OCI-LY1 (cell line): Measurements from ENCODE around the gene EMSY.

Source experiments
- CTCF ChIP-seq: fragments of 200-600 bp; sonication (generic), shearing (Covaris generic); IDR thresholded peaks from 2 replicates; pipeline ENCODE4 v1.5.1; 2017; ENCODE audit warnings: mild to moderate bottlenecking, antibody characterized with exemption, low read length, moderate library complexity, mixed read lengths
- EZH2 ChIP-seq: fragments of 200-600 bp; sonication (generic), shearing (Covaris generic); IDR thresholded peaks from 2 replicates; pipeline ENCODE4 v1.8.0; 2017; ENCODE audit warnings: borderline replicate concordance, mixed run types, mild to moderate bottlenecking, antibody characterized with exemption, low read length, moderate library complexity, mixed read lengths

DNA sequence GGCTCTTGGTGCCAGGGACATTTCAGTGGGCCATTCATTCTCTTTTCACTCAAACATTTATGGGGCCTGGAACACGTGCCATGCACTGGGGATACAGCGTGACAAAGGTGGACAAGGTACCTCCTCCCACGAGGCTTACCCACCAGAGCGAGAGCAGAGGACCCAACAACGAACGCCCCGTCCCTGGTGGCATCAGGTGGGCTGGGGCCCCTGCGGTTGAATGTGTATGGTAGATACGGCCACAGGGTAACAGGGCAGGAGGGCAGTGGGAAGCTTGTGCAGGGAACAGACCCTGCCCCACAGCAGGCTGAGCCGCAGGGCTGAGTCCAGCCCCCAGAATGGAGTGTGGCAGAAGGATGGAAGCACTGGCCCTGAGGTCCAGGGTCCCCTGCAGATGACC lies 144.7 kb downstream of the EMSY start:
- TF ChIP-seq CTCF: no peak
- no peak for TF ChIP-seq EZH2
